ENCODE data around the gene EEIG1.
"Not testable (repeated sequence)": the region's sequence is repeated elsewhere in the genome, so short reads cannot be mapped to it uniquely, and the experiment has no call there.

Gene EEIG1

GRCh38 chr9:127980706-127981558 is at the start of gene EEIG1:
Gene EEIG1, minus strand, starts transcription at chr9:127980989. Its CDS starts 852 bp downstream, at chr9:127980137.
- in situ Hi-C loops (cut with HindIII; ENCODE audit: low pct_ligation_motif_present, low pct_unique_long_range_greater_than_20kb, low sequenced_read_pairs): no loop called here
- DNase-seq: peak; percentile 88

GRCh38 chr9:128027705-128028104 is 46.9 kb upstream of the EEIG1 start:
- no peak for DNase-seq
- in situ Hi-C loops (cut with HindIII; ENCODE audit: low pct_ligation_motif_present, low pct_unique_long_range_greater_than_20kb, low sequenced_read_pairs): no loop called here

GRCh38 chr9:128026773-128027541 is 46.2 kb upstream of the EEIG1 start:
- DNase-seq: no peak
- in situ Hi-C loops (cut with HindIII; ENCODE audit: low pct_ligation_motif_present, low pct_unique_long_range_greater_than_20kb, low sequenced_read_pairs): no loop called here

GRCh38 chr9:128026255-128026772 is 45.5 kb upstream of the EEIG1 start:
- in situ Hi-C loops (cut with HindIII; ENCODE audit: low pct_ligation_motif_present, low pct_unique_long_range_greater_than_20kb, low sequenced_read_pairs): no loop called here
- DNase-seq: no peak

- no peak for DNase-seq
- in situ Hi-C loops (cut with HindIII; ENCODE audit: low pct_ligation_motif_present, low pct_unique_long_range_greater_than_20kb, low sequenced_read_pairs): no loop called here
Measured at GRCh38 chr9:128025736-128026135, 44.9 kb upstream of the EEIG1 start.

- in situ Hi-C loops (cut with HindIII; ENCODE audit: low pct_ligation_motif_present, low pct_unique_long_range_greater_than_20kb, low sequenced_read_pairs): no loop called here
Measured at GRCh38 chr9:128024761-128025308, 44.0 kb upstream of the EEIG1 start.

GRCh38 chr9:128023671-128024070 is 42.9 kb upstream of the EEIG1 start:
- in situ Hi-C loops (cut with HindIII; ENCODE audit: low pct_ligation_motif_present, low pct_unique_long_range_greater_than_20kb, low sequenced_read_pairs): not testable (repeated sequence)

More at GRCh38 chr9:128024761-128025308, 44.0 kb upstream of the EEIG1 start:
- DNase-seq: no peak

GRCh38 chr9:128022886-128023285 is 42.1 kb upstream of the EEIG1 start:
- DNase-seq: peak; percentile 50
- in situ Hi-C loops (cut with HindIII; ENCODE audit: low pct_ligation_motif_present, low pct_unique_long_range_greater_than_20kb, low sequenced_read_pairs): no loop called here

More at GRCh38 chr9:128023671-128024070, 42.9 kb upstream of the EEIG1 start:
- not testable (repeated sequence) for DNase-seq

GRCh38 chr9:128021098-128021497 is 40.3 kb upstream of the EEIG1 start:
- in situ Hi-C loops (cut with HindIII; ENCODE audit: low pct_ligation_motif_present, low pct_unique_long_range_greater_than_20kb, low sequenced_read_pairs): no loop called here

GRCh38 chr9:128020692-128021091 is 39.9 kb upstream of the EEIG1 start:
- in situ Hi-C loops (cut with HindIII; ENCODE audit: low pct_ligation_motif_present, low pct_unique_long_range_greater_than_20kb, low sequenced_read_pairs): no loop called here
- no peak for DNase-seq

More at GRCh38 chr9:128021098-128021497, 40.3 kb upstream of the EEIG1 start:
- no peak for DNase-seq

GRCh38 chr9:128015696-128016095 is 34.9 kb upstream of the EEIG1 start:
- in situ Hi-C loops (cut with HindIII; ENCODE audit: low pct_ligation_motif_present, low pct_unique_long_range_greater_than_20kb, low sequenced_read_pairs): no loop called here
- DNase-seq: no peak

GRCh38 chr9:128011071-128011817 is 30.5 kb upstream of the EEIG1 start:
- no peak for DNase-seq
- in situ Hi-C loops (cut with HindIII; ENCODE audit: low pct_ligation_motif_present, low pct_unique_long_range_greater_than_20kb, low sequenced_read_pairs): no loop called here

GRCh38 chr9:128009639-128010038 is 28.9 kb upstream of the EEIG1 start:
- no peak for DNase-seq
- in situ Hi-C loops (cut with HindIII; ENCODE audit: low pct_ligation_motif_present, low pct_unique_long_range_greater_than_20kb, low sequenced_read_pairs): no loop called here

GRCh38 chr9:128008171-128008570 is 27.4 kb upstream of the EEIG1 start:
- no peak for DNase-seq
- in situ Hi-C loops (cut with HindIII; ENCODE audit: low pct_ligation_motif_present, low pct_unique_long_range_greater_than_20kb, low sequenced_read_pairs): no loop called here

GRCh38 chr9:128007566-128008138 is 26.9 kb upstream of the EEIG1 start:
- peak; percentile 88 for DNase-seq
- in situ Hi-C loops (cut with HindIII; ENCODE audit: low pct_ligation_motif_present, low pct_unique_long_range_greater_than_20kb, low sequenced_read_pairs): no loop called here

GRCh38 chr9:128006332-128006996 is 25.7 kb upstream of the EEIG1 start:
- in situ Hi-C loops (cut with HindIII; ENCODE audit: low pct_ligation_motif_present, low pct_unique_long_range_greater_than_20kb, low sequenced_read_pairs): no loop called here
- DNase-seq: no peak

GRCh38 chr9:128005923-128006322 is 25.1 kb upstream of the EEIG1 start:
- no peak for DNase-seq

More at GRCh38 chr9:128005923-128006322, 25.1 kb upstream of the EEIG1 start:
- in situ Hi-C loops (cut with HindIII; ENCODE audit: low pct_ligation_motif_present, low pct_unique_long_range_greater_than_20kb, low sequenced_read_pairs): no loop called here
